NCI-H1105 treated with DMSO at 0.1 percent for 48 hours (cell line): Measurements from ENCODE around the gene ATP2B1.

Source experiments
- DNase-seq: peaks from one replicate; lab custom pipeline; 2025; lab: John Stamatoyannopoulos, UW

ATP2B1 gene

DNA sequence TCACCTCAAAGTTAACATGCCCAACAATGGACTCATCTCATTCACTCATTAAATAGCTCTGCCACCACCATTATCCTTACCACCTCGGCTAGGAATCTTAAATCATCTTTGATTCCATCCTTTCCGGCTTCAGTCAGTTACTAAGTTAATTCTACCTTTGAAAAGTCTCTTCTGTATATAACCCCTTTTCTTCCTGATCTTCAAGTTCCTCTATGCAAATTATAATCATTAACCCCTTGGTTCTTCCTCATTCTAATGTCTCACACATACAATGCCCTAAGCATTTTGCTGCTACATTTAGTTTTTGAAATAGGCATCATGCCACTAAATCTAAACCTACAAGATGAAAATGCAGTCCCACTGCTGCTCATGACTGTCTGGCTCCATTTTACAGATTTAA lies 51.6 kb downstream of the ATP2B1 start:
- no peak for DNase-seq

DNA sequence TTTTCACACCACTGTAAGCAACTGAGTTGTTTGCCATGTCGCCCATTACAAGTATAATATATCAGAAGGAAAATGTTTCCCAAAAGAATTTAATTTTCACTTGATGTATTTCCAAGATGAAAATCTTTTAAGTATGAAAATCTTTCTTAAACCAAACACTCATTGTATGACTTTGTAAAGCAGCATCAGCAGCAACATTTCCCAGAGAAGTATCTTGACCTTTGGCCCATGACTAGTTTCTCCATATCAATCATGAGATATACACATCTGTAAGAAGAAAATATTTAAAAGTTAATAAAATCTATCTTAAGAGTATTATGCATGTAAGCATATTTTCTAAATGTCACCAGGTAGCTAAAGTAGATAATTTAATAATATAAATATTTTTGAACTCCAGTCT lies 52.8 kb downstream of the ATP2B1 start:
- DNase-seq, result no peak

DNA sequence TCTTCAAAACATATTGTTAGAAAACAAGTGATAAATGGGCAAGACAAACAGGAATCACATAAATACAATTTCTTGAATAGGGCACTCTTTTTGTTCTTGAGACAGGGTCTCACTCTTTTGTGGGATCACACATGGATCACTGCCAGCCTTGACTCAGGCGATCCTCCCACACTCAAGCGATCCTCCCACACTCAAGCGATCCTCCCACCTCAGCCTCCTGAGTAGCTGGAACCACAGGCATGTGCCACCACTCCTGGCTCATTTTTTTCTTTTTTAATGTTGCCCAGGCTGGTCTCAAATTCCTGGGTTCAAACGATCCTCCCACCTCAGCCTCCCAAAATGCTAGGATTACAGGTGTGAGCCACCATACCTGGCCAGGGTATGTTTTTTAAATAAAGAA lies 57.4 kb downstream of the ATP2B1 start:
- no peak for DNase-seq

DNA sequence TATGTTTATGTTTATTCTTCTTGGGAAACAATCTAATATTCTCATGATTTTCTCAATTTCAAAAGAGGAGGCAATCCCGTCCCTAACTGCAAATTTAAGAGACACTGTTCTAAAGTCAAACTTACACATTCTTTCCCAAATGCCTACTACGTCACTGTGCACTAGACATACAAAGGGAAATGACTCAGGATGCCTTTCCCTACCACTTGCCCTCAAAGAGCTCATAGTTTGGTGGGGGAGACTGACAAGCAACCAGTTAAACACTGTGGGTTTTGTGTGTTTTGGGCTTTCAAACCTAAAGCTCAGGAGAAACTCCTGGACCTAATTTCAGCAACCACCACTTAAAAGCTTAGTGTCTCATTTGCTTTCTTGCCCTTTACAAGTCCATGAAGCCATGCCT lies 58.4 kb downstream of the ATP2B1 start:
- DNase-seq, result no peak

DNA sequence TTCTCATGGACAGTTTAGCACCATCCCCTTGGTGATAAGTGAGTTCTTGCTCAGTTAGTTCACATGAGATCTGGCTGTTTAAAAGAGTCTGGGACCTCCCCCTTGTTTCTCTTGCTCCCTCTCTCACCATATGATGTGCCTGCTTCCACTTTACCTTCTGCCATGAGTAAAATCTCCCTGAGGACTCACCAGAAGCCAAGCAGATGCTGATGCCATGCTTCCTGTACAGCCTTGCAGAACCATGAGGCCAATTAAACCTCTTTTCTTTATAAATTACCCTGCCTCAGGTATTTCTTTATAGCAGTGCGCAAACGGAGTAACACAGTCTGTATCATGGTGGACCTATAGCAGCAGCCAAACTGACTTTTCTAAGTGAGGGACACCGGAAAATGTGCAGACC lies 58.8 kb downstream of the ATP2B1 start:
- DNase-seq, result no peak

DNA sequence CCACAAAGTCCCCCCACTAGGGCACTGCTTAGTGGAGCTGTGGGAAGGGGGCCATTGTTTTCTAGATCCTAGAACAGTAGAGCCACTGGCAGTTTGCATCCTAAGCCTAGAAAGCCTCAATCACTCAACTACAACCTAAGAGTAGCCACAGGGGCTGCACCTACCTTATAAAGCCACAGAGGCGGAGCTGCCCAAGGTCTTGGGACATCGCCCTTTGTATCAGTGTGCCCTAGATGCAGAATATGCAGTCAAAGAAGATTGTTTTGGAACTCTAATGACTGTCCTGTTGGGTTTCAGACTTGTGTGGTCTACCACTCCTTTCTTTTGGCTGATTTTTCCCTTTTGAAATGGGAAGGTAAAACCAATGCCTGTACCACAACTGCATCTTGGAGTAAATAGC lies 59.5 kb downstream of the ATP2B1 start:
- no peak for DNase-seq

DNA sequence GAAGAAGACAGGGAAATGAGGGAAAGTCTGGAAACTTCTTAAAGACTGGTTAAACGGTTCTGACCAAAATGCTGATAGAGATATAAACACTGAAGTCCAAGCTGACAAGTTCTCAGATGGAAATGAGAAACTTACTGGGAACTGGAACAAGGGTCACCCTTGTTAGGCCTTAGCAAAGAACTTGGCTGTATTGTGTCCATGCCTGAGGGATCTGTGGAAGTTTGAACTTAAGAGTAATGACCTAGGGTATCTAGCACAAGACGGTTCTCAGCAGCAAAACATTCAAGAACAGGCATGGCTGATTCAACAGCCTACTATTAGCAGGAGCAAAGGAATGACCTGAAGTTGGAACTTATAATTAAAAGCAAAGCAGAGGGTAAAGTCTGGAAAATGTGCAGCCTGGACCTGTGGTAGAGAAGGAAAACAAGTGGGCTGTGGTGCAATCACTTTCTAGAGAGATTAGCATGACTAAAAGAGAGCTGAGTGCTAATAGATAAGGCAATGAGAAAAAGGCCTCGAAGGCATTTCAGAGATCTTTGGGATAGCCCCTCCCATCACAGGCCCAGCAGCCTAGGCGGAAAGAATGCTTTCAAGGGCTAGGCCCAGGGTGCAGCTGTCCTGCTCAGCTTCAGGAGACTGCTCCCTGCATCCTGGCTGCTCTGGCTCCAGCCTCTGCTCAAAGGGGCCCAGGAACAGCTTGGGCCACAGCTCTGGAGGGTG lies 60.3 kb downstream of the ATP2B1 start:
- DNase-seq, result no peak

DNA sequence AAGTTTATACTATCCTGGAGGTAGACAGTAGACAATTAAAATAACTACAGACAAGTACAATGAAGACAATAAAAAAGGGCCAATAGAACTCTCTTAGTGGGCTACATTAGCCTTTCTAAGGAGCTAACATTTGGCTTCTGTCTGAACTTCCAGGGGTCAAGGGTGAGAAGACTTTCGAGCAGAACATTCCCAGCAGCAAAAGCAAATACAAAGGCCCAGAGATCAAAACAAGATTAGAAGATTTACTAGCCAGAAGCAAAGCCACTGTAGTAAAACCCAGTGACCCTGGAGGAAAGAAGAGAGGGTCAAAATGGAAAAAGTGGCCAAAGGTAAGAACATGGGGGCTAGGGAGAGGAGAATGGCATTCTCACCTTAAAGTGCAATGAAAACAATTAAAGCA lies 63.2 kb downstream of the ATP2B1 start:
- DNase-seq, result no peak

DNA sequence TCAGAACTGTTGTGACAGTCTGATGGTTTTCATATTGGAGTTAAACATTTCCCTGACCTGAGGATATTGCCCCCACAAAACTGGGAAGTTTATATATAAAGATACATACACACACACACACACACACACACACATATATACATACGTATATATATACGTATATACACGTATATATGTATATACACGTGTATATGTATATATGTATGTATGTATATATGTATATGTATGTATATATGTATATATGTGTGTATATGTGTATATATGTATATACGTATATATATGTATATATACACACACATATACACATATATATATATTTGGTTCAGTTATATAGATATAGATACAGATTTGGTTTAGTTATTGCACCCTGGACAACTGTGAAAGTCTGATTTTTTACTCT lies 65.7 kb downstream of the ATP2B1 start:
- no peak for DNase-seq

DNA sequence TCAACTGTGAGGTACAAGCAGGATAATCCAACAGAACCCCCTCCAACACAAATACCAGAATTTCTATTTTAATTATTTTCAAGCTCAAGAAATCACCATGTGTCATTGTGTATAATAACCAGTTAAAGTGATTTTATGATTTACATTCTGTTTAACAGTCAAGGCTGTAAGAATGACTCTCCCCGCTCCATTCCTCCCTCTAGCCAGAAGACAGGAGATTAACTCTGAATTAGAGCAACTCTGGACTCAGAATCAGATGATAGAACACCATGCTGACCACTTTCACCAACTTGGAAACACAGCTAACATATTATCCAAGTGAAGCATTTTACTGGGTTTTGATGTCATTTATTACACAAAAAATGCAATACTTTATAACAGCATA lies 71.9 kb downstream of the ATP2B1 start:
- no peak for DNase-seq

DNA sequence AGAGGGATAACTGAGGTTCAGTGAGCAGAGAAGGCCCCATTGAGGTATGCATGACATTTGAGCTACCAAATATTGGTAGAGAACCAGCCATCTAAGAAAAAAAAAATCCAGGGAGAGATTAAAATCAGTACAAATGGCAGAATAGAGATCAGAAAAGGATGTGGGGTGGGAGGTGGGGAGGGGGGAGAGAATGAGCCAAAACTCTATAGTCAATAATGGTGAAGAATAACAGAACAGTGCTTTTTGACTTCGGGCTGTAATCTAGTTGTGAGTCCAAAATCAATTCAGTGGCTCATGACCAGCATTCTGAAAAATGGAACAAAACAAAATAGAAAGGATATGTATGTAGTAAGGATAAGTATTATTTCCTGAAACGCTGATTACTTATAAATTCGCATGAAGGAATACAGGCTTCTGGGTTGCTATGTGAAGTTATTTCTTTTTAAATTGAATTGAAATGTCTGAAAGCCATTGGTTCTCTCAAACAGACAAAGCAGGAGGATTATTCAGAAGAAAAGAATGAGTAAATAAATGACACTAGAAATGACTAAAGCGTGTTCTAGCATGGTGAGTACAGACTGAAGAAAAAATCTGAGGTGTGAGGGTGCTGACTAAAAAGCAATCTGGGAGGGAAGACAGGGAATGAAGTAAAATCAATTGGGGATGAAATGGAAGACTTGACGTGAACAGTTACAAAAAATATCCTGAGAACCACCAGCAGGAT lies 72.4 kb downstream of the ATP2B1 start:
- no peak for DNase-seq

DNA sequence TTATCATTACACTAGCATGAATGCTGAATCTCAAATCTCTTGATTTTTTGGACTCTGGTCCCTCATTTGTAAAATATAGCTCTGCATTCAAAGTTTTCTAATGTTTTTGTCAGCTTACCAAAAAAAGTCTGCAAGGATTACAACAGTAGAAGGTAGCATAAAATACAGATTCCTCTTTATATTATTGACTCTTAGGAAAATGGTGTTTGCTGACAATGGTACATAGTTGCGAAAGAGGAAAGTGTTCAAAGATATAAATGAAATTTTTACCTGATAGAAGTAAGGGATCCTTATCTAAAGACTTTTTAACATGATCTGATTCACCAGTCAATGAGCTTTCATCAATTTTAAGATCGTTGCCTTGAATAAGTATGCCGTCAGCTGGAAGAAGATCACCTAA lies 74.1 kb downstream of the ATP2B1 start:
- DNase-seq, result no peak

DNA sequence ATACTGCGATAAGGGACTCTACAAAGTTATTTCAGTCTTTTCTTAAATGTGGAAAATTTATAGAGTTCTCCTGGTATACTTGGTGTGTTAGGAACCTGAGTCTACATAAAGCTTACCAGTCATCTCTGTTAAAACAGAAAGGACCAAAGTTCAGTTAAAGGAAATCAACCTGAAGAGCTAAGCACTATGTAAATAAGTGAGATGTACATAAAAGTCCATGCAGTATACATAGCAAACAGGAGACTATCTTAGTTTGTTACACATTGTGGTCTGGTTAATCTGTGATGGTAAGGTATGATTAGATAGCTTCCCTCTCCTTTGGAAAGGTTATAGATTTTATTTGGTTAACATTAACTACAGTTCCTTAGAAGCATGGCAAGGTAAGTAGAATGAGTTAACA lies 75.9 kb downstream of the ATP2B1 start:
- DNase-seq, result no peak

DNA sequence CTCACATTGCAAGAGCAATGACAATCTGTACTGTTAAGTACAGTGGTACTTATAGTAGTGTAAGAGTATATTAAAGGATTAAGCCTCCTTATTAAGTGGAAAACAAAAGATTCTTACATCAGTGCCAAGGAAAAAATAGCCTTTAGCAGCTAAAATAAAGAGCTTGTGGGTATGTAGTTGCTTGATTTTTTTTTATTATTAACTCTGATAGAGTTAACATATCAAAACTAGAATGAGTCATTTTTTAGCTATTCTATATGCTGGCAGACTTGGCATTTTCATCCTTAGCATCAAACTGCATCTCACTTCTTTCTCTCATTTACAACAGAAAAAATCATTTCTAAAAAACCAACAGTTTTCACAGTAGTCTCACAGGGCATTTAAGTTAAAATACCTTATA lies 86.5 kb downstream of the ATP2B1 start:
- no peak for DNase-seq

DNA sequence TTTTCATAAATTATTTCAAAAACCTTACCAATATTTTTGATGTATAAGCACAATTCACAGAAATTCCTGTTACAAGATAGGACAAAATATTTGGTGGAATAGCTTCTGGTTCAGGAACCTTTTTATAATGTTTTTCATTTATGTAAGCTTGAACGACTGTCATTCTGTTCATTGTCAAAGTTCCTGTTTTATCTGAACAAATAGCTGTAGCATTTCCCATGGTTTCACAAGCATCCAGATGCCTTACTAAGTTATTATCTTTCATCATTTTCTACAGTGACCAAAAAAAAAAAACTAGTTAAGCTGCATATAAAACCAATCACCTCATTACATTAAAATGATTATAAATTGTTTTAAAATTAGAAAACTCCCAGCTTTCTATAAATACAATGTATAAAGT lies 87.1 kb downstream of the ATP2B1 start:
- DNase-seq, result no peak

DNA sequence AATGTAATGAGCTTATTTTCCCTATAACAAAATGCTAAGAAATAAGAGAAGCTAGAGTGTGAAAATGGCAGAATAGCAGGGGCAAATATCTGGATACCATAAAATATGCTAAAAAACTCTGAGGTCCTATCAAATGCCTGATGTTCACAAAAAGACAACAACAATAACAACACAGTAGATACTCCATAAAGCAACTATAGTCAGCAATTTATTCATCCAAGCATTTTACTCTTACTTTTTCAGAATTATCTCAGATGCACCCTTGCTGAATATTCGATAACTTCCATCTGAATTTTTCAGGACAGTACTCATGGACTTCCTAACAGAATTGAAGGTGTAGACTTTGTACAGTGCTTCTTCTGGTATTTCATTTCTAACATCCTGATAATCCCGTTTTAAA lies 88.9 kb downstream of the ATP2B1 start:
- DNase-seq, result no peak

DNA sequence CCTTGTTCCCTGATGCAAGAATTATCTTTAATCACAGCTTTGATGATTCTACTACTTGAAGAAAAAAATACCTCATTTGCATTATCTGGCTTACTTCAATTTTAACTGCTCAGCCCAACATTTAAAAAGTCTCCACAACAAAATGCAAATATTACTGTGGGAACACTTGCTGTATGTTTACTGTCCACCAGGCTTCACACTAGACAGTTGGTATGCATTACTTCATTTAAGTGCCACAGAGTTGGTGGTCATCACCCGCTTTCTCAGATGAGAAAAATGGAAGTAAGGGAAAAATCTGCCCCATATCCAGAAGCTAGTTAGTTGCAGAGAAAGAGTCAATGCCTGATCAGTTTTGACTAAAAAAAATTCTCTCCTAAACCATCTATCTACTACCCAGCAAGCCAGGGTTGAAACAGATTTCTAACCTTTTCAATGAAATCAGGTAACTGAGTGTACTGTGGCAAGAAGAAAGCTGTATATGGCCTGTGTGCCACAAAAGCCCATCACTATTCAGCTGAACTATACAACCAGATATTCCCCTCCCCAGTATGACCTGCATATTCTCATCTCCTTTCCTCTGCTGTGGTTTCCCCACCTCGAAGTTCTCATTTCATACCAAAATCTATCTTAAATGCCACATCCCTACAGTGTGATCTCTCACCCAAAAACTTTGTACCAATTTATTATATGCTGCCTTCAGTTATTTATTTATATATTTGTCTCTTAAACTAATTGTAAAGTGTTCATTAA lies 90.3 kb downstream of the ATP2B1 start:
- no peak for DNase-seq

DNA sequence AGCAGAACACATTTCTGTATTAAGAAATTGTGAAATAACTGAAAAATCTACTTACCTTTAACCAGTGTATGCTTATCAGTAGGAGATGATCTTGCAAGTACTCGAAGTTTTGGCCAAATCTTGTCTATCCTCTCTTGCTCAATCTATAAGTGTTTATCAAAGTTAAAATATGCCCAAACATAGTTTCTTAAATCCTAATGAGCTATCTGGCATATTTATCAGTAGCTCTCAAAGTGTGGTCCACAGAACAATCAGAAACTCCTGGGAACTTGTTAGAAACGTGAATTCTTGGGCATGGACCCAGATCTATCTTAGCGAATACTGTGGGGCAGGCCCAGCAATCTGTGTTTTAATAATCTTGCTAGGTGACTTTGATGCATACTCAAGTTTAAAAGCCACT lies 98.3 kb downstream of the ATP2B1 start:
- DNase-seq, result no peak

DNA sequence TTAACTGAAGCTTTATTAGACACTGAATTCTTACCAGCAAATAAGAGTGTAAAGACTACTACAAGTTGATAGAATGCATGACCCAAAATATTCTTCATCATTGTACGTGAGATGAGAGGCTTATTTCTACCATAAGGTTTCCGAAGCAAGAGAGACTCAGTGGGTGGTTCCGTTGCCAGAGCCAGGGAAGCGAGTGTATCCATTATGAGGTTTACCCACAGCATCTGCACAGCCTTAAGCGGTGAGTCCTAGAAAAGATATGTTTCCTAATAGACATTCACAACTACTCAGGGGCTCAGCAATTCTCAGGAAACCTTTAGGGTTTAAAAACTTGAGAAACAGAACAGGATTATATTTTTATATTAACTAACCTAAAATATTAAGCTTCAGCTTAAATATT lies 105.0 kb downstream of the ATP2B1 start:
- no peak for DNase-seq

DNA sequence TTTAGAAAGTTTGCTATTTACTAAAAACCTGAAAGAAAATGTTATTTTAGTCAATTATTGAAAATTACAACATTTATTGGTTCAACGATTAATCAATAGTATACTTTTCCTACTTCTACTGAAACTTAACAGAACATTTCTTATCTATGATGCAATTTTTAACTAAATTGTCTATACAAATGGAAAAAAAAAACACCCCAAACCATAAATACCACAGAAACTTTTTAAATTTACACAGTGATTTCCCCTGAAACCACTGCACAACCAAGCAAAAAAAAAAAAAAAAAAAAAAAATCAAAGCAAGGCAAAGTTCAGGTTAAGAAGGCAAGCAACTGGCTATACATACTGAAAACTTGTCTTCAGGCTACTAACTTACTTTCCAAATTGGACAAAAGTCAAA lies 110.9 kb downstream of the ATP2B1 start:
- DNase-seq, result no peak

DNA sequence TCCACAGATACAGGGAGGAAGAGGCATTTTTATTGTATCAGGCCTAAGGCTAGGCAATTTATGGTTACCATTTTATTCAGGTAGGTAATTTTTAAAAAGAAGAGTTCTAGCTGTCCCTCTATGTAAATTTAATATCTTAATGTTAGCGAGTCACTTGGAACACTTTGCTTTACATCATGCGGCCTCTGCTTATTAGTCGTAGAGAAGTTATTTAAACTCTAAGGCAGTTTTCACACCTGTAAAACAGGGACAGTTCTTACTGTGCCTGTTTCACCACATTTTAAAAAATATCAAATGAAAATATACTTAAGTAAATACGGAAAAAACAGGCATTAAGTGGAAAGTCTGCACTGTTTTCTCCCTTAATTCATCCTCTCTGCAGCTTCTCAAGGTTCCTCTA lies 111.4 kb downstream of the ATP2B1 start:
- DNase-seq, result no peak

DNA sequence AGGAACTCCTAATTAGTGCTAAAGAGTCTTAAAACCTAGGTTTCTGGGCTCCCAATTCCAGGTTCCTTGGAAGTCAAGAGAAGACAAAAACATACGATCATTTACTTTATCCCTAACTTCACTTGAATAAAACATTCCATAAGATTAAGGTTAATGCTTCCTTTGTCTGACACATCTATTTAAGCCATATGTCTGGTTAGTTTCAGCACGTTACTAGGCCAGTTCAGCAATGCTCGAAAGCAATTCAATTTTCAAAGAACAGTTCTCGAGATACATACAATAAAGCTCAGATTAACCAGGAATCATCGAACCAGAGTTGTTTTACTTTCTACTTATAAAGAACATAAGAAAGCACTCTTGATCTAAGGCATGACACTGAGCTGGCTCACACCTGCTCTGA lies 114.8 kb downstream of the ATP2B1 start:
- DNase-seq, result no peak

DNA sequence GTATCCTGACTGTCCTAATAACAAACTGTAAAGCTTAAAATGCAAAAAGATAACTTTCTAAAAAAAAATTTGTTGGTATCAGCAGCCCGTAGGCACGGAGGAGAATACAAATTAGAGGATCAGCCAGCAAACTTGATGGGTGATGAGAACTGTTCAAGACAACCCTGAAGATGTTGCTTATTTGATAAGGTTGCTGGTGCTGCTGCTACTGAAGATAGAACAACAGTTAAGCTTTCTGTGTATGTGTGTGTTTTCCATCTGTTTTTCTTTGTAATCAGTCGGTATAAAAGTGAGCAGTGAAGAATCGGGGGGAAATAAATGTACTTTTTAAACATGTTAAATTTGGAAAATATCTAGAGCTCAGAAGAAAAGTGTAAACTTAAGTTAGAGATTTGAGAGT lies 115.4 kb downstream of the ATP2B1 start:
- DNase-seq, result no peak
